ENCODE results near the gene TMEM161B. TPM values are rescaled to one million over a fixed set of nuclear protein-coding genes. Genes with fewer than 3 reads are reported as not detected.

The TMEM161B gene
- total and polyA plus RNA-seq, 2 donors (not counting 3 experiments of a cell fraction or from before 2014, with no cell fraction given), result 5.3 to 11.6 TPM

DNA sequence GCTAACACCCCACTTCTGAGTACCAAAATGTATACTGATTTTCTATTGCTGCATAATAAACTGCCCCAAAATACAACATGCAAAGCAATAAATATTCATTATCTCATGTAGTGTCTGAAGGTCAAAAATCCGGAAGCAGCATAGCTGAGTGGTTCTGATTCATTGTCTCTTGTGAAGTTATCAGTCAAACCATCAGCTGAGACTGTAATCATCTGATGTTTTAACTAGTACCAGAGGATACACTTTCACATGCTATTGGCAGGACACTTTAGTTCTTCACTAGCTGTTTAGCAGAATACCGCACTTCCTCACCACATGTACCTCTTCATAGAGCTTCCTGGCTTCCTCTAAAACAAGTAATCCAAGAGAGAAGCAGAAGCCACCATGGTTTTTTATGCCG lies 12.7 kb upstream of the TMEM161B start:
- no peaks in the 10 kb centered on the region for H3K4me1 ChIP-seq (ENCODE audit: control insufficient read depth, extremely low read depth, insufficient read depth, low read length)
- no TSS peak for BruUV-seq (replicated peaks)
- no peak overlapping the region for H3K27ac ChIP-seq (ENCODE audit: insufficient read depth, low read depth, low read length)
- no peak overlapping the region for H3K9ac ChIP-seq (replicated peaks; ENCODE audit: extremely low read depth, insufficient read depth, low read length)
- POLR2A ChIA-PET, result no interaction called here
- H3K9me1 ChIP-seq (replicated peaks; ENCODE audit: control insufficient read depth, extremely low read depth, insufficient read depth, low read length), result no peaks in the 10 kb centered on the region
- H3K4me3 ChIP-seq (replicated peaks in 1 of 3; ENCODE audit: insufficient read depth in 1 of 3, low read depth in 1 of 3, low read length in 3 of 3), result no peak overlapping the region
- CTCF ChIA-PET, result no interaction called here
- no peaks in the 10 kb centered on the region for H3K27me3 ChIP-seq (ENCODE audit: control insufficient read depth in 2 of 2, insufficient read depth in 2 of 2, low read length in 2 of 2)
- H3K36me3 ChIP-seq (ENCODE audit: control insufficient read depth in 2 of 2, extremely low read depth in 1 of 2, insufficient read depth in 2 of 2, low read length in 2 of 2), result no peaks in the 10 kb centered on the region
- no peaks in the 10 kb centered on the region for H4K20me1 ChIP-seq (replicated peaks; ENCODE audit: control insufficient read depth, extremely low read depth, insufficient read depth, low read length)
- H3K9me3 ChIP-seq (replicated peaks; ENCODE audit: control insufficient read depth, insufficient read depth, low read length), result no peaks in the 10 kb centered on the region
- intact Hi-C loops (cut with micrococcal nuclease), result no loop called here
- DNase-seq (ENCODE audit: low read depth, low spot score), result no peak
- no peaks in the 10 kb centered on the region for H3K79me2 ChIP-seq (ENCODE audit: control insufficient read depth, insufficient read depth, low read length)
- TF ChIP-seq FOS (IDR thresholded peaks at IDR 0.05; ENCODE audit: borderline replicate concordance, insufficient read depth, low read length) (no peak), GATA2 (IDR thresholded peaks at IDR 0.05; ENCODE audit: insufficient read depth, insufficient read length, low read depth, low read length) (no peak), JUN (IDR thresholded peaks at IDR 0.05; ENCODE audit: borderline replicate concordance, insufficient read depth, insufficient read length, low read depth) (no peak), EZH2 (IDR thresholded peaks at IDR 0.05; ENCODE audit: borderline replicate concordance, low read depth, low read length, severe bottlenecking) (no peak), POLR2A (IDR thresholded peaks at IDR 0.05; ENCODE audit: low read depth, low read length) (no peak), POLR2AphosphoS5 (IDR thresholded peaks at IDR 0.05; ENCODE audit: insufficient read depth, low read depth, low read length) (no peak), MYC (IDR thresholded peaks at IDR 0.05; ENCODE audit: low read depth, low read length) (no peak)
- TF ChIP-seq, protein P1, sequence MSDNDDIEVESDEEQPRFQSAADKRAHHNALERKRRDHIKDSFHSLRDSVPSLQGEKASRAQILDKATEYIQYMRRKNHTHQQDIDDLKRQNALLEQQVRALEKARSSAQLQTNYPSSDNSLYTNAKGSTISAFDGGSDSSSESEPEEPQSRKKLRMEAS (IDR thresholded peaks at IDR 0.05; ENCODE audit: insufficient read depth, insufficient read length), result no peak
- TF ChIP-seq, protein P2, sequence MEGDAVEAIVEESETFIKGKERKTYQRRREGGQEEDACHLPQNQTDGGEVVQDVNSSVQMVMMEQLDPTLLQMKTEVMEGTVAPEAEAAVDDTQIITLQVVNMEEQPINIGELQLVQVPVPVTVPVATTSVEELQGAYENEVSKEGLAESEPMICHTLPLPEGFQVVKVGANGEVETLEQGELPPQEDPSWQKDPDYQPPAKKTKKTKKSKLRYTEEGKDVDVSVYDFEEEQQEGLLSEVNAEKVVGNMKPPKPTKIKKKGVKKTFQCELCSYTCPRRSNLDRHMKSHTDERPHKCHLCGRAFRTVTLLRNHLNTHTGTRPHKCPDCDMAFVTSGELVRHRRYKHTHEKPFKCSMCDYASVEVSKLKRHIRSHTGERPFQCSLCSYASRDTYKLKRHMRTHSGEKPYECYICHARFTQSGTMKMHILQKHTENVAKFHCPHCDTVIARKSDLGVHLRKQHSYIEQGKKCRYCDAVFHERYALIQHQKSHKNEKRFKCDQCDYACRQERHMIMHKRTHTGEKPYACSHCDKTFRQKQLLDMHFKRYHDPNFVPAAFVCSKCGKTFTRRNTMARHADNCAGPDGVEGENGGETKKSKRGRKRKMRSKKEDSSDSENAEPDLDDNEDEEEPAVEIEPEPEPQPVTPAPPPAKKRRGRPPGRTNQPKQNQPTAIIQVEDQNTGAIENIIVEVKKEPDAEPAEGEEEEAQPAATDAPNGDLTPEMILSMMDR (IDR thresholded peaks at IDR 0.05; ENCODE audit: extremely low read depth in 1 of 2, insufficient read depth in 1 of 2, low read depth in 1 of 2, low read length in 2 of 2), result no peak
- no peak overlapping the region for H3K4me2 ChIP-seq (ENCODE audit: insufficient read depth, low read length)
- H2AFZ ChIP-seq (ENCODE audit: low read depth, low read length), result no peak overlapping the region
- FAIRE-seq, result no peak
- dilution Hi-C loops (cut with MboI; ENCODE audit: extremely low pct_ligation_motif_present, low sequenced_read_pairs), result no loop called here

Data from endothelial cell of umbilical vein (primary cell).